Left renal cortex interstitium (tissue), 4 donors: ENCODE measurements around the gene GAS2L1. TPM values are rescaled to one million over a fixed set of nuclear protein-coding genes. Genes with fewer than 3 reads are reported as not detected.

Source experiments
- DNase-seq, 4 donors: peaks; one replicate each; pipeline ENCODE4 v3.0.0-alpha.2; 2013; ENCODE audit warnings: low read depth in 4 of 4, low spot score in 2 of 4, missing footprints in 1 of 4
- polyA plus RNA-seq, 4 donors: library from polyadenylated mRNA; unstranded; fragments of 120-200 nt; gene quantifications; one replicate each; pipeline ENCODE4 v1.2.1, GENCODE V29; 2013; ENCODE audit not compliant: insufficient read length in 4 of 4

The GAS2L1 gene
- polyA plus RNA-seq, 4 donors: 5.4 to 11.4 (median 8.5) TPM

GRCh38 chr22:29325356-29325755 lies 18.9 kb downstream of the GAS2L1 start:
- DNase-seq: no peak

GRCh38 chr22:29325785-29326315 lies 19.4 kb downstream of the GAS2L1 start:
- DNase-seq: no peak

- no peak for DNase-seq
Measured at GRCh38 chr22:29326481-29326880, 20.0 kb downstream of the GAS2L1 start.

- DNase-seq: no peak
Measured at GRCh38 chr22:29327089-29327764, 20.8 kb downstream of the GAS2L1 start.

- no peak for DNase-seq
Measured at GRCh38 chr22:29328055-29328454, 21.6 kb downstream of the GAS2L1 start.

GRCh38 chr22:29328566-29329500 lies 22.4 kb downstream of the GAS2L1 start:
- no peak for DNase-seq

GRCh38 chr22:29329581-29329980 lies 23.1 kb downstream of the GAS2L1 start:
- no peak for DNase-seq

GRCh38 chr22:29330291-29330690 lies 23.8 kb downstream of the GAS2L1 start:
- DNase-seq: no peak

- DNase-seq: no peak
Measured at GRCh38 chr22:29330753-29331152, 24.3 kb downstream of the GAS2L1 start.

- DNase-seq: no peak
Measured at GRCh38 chr22:29331213-29331612, 24.8 kb downstream of the GAS2L1 start.

GRCh38 chr22:29331658-29332300 lies 25.3 kb downstream of the GAS2L1 start:
- no peak for DNase-seq

- no peak for DNase-seq
Measured at GRCh38 chr22:29332886-29333496, 26.5 kb downstream of the GAS2L1 start.

- DNase-seq: no peak
Measured at GRCh38 chr22:29334148-29334547, 27.7 kb downstream of the GAS2L1 start.

GRCh38 chr22:29334696-29335344 lies 28.4 kb downstream of the GAS2L1 start:
- no peak for DNase-seq

GRCh38 chr22:29335656-29336055 lies 29.2 kb downstream of the GAS2L1 start:
- DNase-seq: no peak

GRCh38 chr22:29336751-29337490 lies 30.5 kb downstream of the GAS2L1 start:
- DNase-seq: no peak

- DNase-seq: no peak
Measured at GRCh38 chr22:29337631-29338284, 31.3 kb downstream of the GAS2L1 start.

GRCh38 chr22:29338398-29338797 lies 31.9 kb downstream of the GAS2L1 start:
- DNase-seq: no peak
